HEK293 (cell line): ENCODE measurements around the gene KRTCAP3.

Experiments used
- CTCF ChIA-PET: fragments of 350-600 bp; formaldehyde crosslinking; extraction: SDS; loops from one replicate; lab custom pipeline; 2021; ENCODE audit warnings: antibody characterized with exemption; lab: Yijun Ruan, JAX
- POLR2A ChIA-PET: fragments of 300-600 bp; formaldehyde crosslinking; extraction: SDS; loops from one replicate; lab custom pipeline; 2020; ENCODE audit warnings: antibody characterized with exemption, inconsistent platforms; lab: Yijun Ruan, JAX
- H3K27ac ChIP-seq: fragments of 200-500 bp; sonication (Bioruptor generic); 2 replicates; pipeline ENCODE4 v1.5.1; 2014; ENCODE audit warnings: low read depth, low read length, control low read depth, inconsistent platforms; ENCODE audit errors: extremely low read depth
- H3K36me3 ChIP-seq, 2 experiments: fragments of 200-500 bp in 1 of 2; sonication (Bioruptor generic) in 1 of 2; 1 replicate in 1 of 2; 2 replicates in 1 of 2; pipeline ENCODE4 v1.5.1; 2014 to 2017; ENCODE audit warnings: inconsistent platforms in 2 of 2, low read length in 2 of 2; ENCODE audit not compliant: control insufficient read depth in 2 of 2, insufficient read depth in 1 of 2
- H3K4me1 ChIP-seq: fragments of 200-500 bp; sonication (Bioruptor generic); 2 replicates; pipeline ENCODE4 v1.5.1; 2014; ENCODE audit warnings: mild to moderate bottlenecking, low read length, inconsistent platforms; ENCODE audit not compliant: control insufficient read depth, insufficient read depth
- H3K4me3 ChIP-seq: 2 replicates; pipeline ENCODE4 v1.5.1; 2011; ENCODE audit warnings: low read depth, mild to moderate bottlenecking, control low read depth, low read length, moderate library complexity
- H3K9me3 ChIP-seq: fragments of 200-500 bp; sonication (Bioruptor generic); 2 replicates; pipeline ENCODE4 v1.5.1; 2014; ENCODE audit warnings: low read depth, low read length, inconsistent platforms; ENCODE audit not compliant: control insufficient read depth, insufficient read depth
- ATF2 ChIP-seq: fragments of 450-650 bp; formaldehyde crosslinking; IDR thresholded peaks from 2 replicates; pipeline ENCODE4 v1.5.1; 2016; ENCODE audit warnings: missing biosample characterization, missing genetic modification characterization, low read depth
- GFI1B ChIP-seq: fragments of 450-650 bp; formaldehyde crosslinking; IDR thresholded peaks from 2 replicates; pipeline ENCODE4 v1.5.1; 2016; ENCODE audit warnings: missing biosample characterization, missing genetic modification characterization
- GLIS1 ChIP-seq: fragments of 450-650 bp; formaldehyde crosslinking; IDR thresholded peaks from 2 replicates; pipeline ENCODE4 v1.5.1; 2016; ENCODE audit warnings: missing biosample characterization, missing genetic modification characterization
- KLF10 ChIP-seq: fragments of 450-650 bp; IDR thresholded peaks from 2 replicates; pipeline ENCODE4 v1.5.1; 2018; ENCODE audit warnings: missing biosample characterization, mild to moderate bottlenecking, missing genetic modification characterization
- KLF7 ChIP-seq: fragments of 450-650 bp; formaldehyde crosslinking; IDR thresholded peaks from 2 replicates; pipeline ENCODE4 v1.5.1; 2016; ENCODE audit warnings: missing biosample characterization, missing genetic modification characterization, borderline replicate concordance
- MZF1 ChIP-seq: fragments of 450-650 bp; formaldehyde crosslinking; IDR thresholded peaks from 2 replicates; pipeline ENCODE4 v1.5.1; 2017; ENCODE audit warnings: missing biosample characterization, missing genetic modification characterization, borderline replicate concordance
- TSHZ1 ChIP-seq: fragments of 450-650 bp; formaldehyde crosslinking; IDR thresholded peaks from 2 replicates; pipeline ENCODE4 v1.5.1; 2016; ENCODE audit warnings: missing biosample characterization, missing genetic modification characterization, borderline replicate concordance
- WT1 ChIP-seq: fragments of 450-650 bp; formaldehyde crosslinking; IDR thresholded peaks from 2 replicates; pipeline ENCODE4 v1.5.1; 2016; ENCODE audit warnings: missing biosample characterization, missing genetic modification characterization
- ZBTB1 ChIP-seq: fragments of 450-650 bp; formaldehyde crosslinking; IDR thresholded peaks from 2 replicates; pipeline ENCODE4 v1.5.1; 2016; ENCODE audit warnings: missing biosample characterization, missing genetic modification characterization
- ZBTB20 ChIP-seq: fragments of 450-650 bp; formaldehyde crosslinking; IDR thresholded peaks from 2 replicates; pipeline ENCODE4 v1.5.1; 2016; ENCODE audit warnings: missing biosample characterization, missing genetic modification characterization
- ZBTB8A ChIP-seq: fragments of 450-650 bp; formaldehyde crosslinking; IDR thresholded peaks from 2 replicates; pipeline ENCODE4 v1.5.1; 2016; ENCODE audit warnings: missing biosample characterization, missing genetic modification characterization
- ZFP69B ChIP-seq: fragments of 450-650 bp; formaldehyde crosslinking; IDR thresholded peaks from 2 replicates; pipeline ENCODE4 v1.5.1; 2016; ENCODE audit warnings: missing biosample characterization, missing genetic modification characterization
- ZNF10 ChIP-seq: fragments of 450-650 bp; formaldehyde crosslinking; IDR thresholded peaks from 2 replicates; pipeline ENCODE4 v1.5.1; 2017; ENCODE audit warnings: missing biosample characterization, missing genetic modification characterization
- ZNF214 ChIP-seq: fragments of 450-650 bp; formaldehyde crosslinking; IDR thresholded peaks from 2 replicates; pipeline ENCODE4 v1.5.1; 2017; ENCODE audit warnings: missing biosample characterization, mild to moderate bottlenecking, missing genetic modification characterization, borderline replicate concordance
- ZNF324 ChIP-seq: fragments of 450-650 bp; formaldehyde crosslinking; IDR thresholded peaks from 2 replicates; pipeline ENCODE4 v1.5.1; 2016; ENCODE audit warnings: missing biosample characterization, missing genetic modification characterization
- ZNF548 ChIP-seq: fragments of 450-650 bp; formaldehyde crosslinking; IDR thresholded peaks from 2 replicates; pipeline ENCODE4 v1.5.1; 2016; ENCODE audit warnings: missing biosample characterization, missing genetic modification characterization
- ZNF561 ChIP-seq: fragments of 450-650 bp; IDR thresholded peaks from 2 replicates; pipeline ENCODE4 v1.5.1; 2018; ENCODE audit warnings: missing biosample characterization, missing genetic modification characterization, borderline replicate concordance
- ZNF670 ChIP-seq: fragments of 450-650 bp; formaldehyde crosslinking; IDR thresholded peaks from 2 replicates; pipeline ENCODE4 v1.5.1; 2016; ENCODE audit warnings: missing biosample characterization, missing genetic modification characterization, low read depth
- ZNF701 ChIP-seq: fragments of 450-650 bp; formaldehyde crosslinking; IDR thresholded peaks from 2 replicates; pipeline ENCODE4 v1.5.1; 2016; ENCODE audit warnings: missing biosample characterization, missing genetic modification characterization
- ZNF704 ChIP-seq: fragments of 450-650 bp; formaldehyde crosslinking; IDR thresholded peaks from 2 replicates; pipeline ENCODE4 v1.5.1; 2016; ENCODE audit warnings: missing biosample characterization, missing genetic modification characterization
- ZNF837 ChIP-seq: fragments of 450-650 bp; formaldehyde crosslinking; IDR thresholded peaks from 2 replicates; pipeline ENCODE4 v1.5.1; 2016; ENCODE audit warnings: missing biosample characterization, missing genetic modification characterization
- ZSCAN30 ChIP-seq: fragments of 450-650 bp; IDR thresholded peaks from 2 replicates; pipeline ENCODE4 v1.5.1; 2018; ENCODE audit warnings: missing biosample characterization, mild to moderate bottlenecking, missing genetic modification characterization, moderate library complexity
- TF ChIP-seq, protein P1 (sequence below): fragments of 450-650 bp; formaldehyde crosslinking; optimal IDR thresholded peaks from 2 replicates; pipeline ENCODE3; 2016; ENCODE audit warnings: missing biosample characterization, mild to moderate bottlenecking, missing genetic modification characterization
- TF ChIP-seq, protein P2 (sequence below): fragments of 450-650 bp; formaldehyde crosslinking; IDR thresholded peaks from 2 replicates; pipeline ENCODE4 v1.5.1; 2016; ENCODE audit warnings: missing biosample characterization, missing genetic modification characterization
- TF ChIP-seq, protein P3 (sequence below): fragments of 450-650 bp; formaldehyde crosslinking; IDR thresholded peaks from 2 replicates; pipeline ENCODE4 v1.5.1; 2016; ENCODE audit warnings: missing biosample characterization, missing genetic modification characterization

Gene KRTCAP3

DNA sequence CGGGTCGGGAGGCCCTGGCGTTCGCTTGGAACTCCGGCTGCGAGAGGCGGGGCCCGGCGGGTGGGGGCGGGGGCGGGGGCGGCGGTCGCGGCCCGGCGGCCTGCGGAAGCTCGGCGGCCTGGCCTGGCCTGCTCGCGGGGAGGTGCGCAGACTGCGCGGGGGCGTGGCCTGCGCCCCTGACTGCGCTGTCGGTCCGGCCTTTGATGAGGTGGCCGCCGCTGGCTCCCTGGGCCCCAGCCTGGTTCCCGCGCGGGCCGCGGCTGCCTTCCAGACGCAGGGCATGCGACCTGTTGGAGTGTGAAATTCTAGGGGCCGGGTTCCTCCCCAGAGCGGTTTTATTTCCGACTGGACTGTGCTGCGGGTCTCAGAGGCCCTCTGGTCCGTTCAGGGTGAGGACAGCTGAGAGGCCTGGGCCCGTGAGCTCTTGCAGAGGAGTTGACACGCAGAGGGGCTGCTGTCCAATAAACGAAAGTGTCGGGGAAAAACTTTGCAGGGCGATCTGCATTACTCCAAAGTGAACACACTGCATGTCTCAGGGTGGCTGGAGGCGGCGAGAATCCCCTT is 13.1 kb upstream of the KRTCAP3 start (continued):
- TF ChIP-seq, protein P1, sequence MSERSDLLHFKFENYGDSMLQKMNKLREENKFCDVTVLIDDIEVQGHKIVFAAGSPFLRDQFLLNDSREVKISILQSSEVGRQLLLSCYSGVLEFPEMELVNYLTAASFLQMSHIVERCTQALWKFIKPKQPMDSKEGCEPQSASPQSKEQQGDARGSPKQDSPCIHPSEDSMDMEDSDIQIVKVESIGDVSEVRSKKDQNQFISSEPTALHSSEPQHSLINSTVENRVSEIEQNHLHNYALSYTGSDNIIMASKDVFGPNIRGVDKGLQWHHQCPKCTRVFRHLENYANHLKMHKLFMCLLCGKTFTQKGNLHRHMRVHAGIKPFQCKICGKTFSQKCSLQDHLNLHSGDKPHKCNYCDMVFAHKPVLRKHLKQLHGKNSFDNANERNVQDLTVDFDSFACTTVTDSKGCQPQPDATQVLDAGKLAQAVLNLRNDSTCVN (tag by site-specific recombination): peak; percentile 64
- no peak; the same call in 1 of the 2 replicates for TF ChIP-seq ZBTB20
- TF ChIP-seq ZNF670: no peak
- TF ChIP-seq MZF1 (tag by site-specific recombination): no peak
- TF ChIP-seq, protein P2, sequence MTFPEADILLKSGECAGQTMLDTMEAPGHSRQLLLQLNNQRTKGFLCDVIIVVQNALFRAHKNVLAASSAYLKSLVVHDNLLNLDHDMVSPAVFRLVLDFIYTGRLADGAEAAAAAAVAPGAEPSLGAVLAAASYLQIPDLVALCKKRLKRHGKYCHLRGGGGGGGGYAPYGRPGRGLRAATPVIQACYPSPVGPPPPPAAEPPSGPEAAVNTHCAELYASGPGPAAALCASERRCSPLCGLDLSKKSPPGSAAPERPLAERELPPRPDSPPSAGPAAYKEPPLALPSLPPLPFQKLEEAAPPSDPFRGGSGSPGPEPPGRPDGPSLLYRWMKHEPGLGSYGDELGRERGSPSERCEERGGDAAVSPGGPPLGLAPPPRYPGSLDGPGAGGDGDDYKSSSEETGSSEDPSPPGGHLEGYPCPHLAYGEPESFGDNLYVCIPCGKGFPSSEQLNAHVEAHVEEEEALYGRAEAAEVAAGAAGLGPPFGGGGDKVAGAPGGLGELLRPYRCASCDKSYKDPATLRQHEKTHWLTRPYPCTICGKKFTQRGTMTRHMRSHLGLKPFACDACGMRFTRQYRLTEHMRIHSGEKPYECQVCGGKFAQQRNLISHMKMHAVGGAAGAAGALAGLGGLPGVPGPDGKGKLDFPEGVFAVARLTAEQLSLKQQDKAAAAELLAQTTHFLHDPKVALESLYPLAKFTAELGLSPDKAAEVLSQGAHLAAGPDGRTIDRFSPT: no peak
- no peak for TF ChIP-seq WT1 (tag by site-specific recombination)
- no peak for TF ChIP-seq ZNF837 (tag by site-specific recombination)
- no peak for TF ChIP-seq GFI1B (tag by site-specific recombination)
- no peak for TF ChIP-seq ZNF701 (tag by site-specific recombination)
- no peak for TF ChIP-seq ATF2
- 0 out of 2 replicates have a peak, but pooled peaks have one; percentile 23 for TF ChIP-seq ZNF561 (tag by site-specific recombination)
- no peak for TF ChIP-seq ZNF10 (tag by site-specific recombination)
- 0 out of 2 replicates have a peak, but pooled peaks have one; percentile 11 for TF ChIP-seq GLIS1 (tag by site-specific recombination)
- TF ChIP-seq ZBTB8A (tag by site-specific recombination): no peak
- no peak for TF ChIP-seq ZNF704 (tag by site-specific recombination)
- no peak for TF ChIP-seq KLF7 (tag by site-specific recombination)

DNA sequence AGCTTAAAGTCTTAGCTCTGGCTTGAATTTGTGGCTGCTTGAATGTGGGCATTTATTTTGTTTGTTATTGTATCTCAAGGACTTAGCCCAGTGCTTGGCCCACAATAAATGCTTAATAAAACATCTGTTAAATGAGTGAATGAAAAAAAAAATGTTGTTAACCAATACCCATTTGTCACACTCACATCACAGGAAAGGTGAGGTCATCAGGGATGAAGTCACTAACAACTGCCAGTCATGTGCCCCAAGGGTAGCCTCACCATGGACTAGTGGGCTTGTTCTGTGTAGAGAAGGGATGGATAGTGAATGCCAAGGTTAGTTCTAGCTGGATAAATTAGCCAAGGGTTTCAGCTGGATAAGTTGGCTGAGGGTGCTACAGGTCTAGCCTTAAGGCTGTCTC is 10.8 kb upstream of the KRTCAP3 start:
- H3K4me1 ChIP-seq: peaks cover 11% of the 10 kb centered on the region
- POLR2A ChIA-PET: no interaction called here
- no peaks in the 10 kb centered on the region for H3K9me3 ChIP-seq
- no peak overlapping the region for H3K27ac ChIP-seq
- H3K36me3 ChIP-seq: peaks cover 36 to 37% of the 10 kb centered on the region in 2 experiments
- no peak overlapping the region for H3K4me3 ChIP-seq
- CTCF ChIA-PET: interaction anchor here (0.7 to 1.3 kb wide), 4 partner anchors 8 to 251 kb away, joined by 3 to 4 read pairs (median 4); partner anchors contain the start of gene PPM1G
- TF ChIP-seq ATF2 (peak; percentile 94), ZFP69B (0 out of 2 replicates have a peak, but pooled peaks have one; percentile 46), TSHZ1 (tag by site-specific recombination) (0 out of 2 replicates have a peak, but pooled peaks have one; percentile 34), ZSCAN30 (tag by site-specific recombination) (no peak), ZNF324 (peak; percentile 79), ZNF548 (tag by site-specific recombination) (no peak), GFI1B (tag by site-specific recombination) (no peak), KLF10 (tag by site-specific recombination) (peak; percentile 67), ZNF214 (tag by site-specific recombination) (no peak), ZBTB1 (tag by site-specific recombination) (no peak)
- TF ChIP-seq, protein P3, sequence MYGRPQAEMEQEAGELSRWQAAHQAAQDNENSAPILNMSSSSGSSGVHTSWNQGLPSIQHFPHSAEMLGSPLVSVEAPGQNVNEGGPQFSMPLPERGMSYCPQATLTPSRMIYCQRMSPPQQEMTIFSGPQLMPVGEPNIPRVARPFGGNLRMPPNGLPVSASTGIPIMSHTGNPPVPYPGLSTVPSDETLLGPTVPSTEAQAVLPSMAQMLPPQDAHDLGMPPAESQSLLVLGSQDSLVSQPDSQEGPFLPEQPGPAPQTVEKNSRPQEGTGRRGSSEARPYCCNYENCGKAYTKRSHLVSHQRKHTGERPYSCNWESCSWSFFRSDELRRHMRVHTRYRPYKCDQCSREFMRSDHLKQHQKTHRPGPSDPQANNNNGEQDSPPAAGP (tag by site-specific recombination): peak; percentile 53; the same call in 1 of the 2 replicates
